Lung microvascular endothelial cell (primary cell): ENCODE results near the gene HECTD3. TPM values are rescaled to one million over a fixed set of nuclear protein-coding genes. Genes with fewer than 3 reads are reported as not detected.
"Not testable (repeated sequence)": the region's sequence is repeated elsewhere in the genome, so short reads cannot be mapped to it uniquely, and the experiment has no call there.

Experiments
- DNase-seq, 2 donors: peaks; one replicate each; pipeline versions ENCODE4 v3.0.0 to v3.0.0-alpha.2; 2010; ENCODE audit warnings: low read depth in 2 of 2
- total RNA-seq: library from RNA; depleted of rRNA; stranded (reverse); fragments of >200 nt; gene quantifications from 2 replicates; pipeline ENCODE4 v1.2.1, GENCODE V29; 2014

HECTD3 gene
- total RNA-seq, 1 donor from 2014 or later, result 19.6 TPM

- DNase-seq, result no peak
Observed at GRCh38 chr1:44994309-44994898, 16.7 kb downstream of the HECTD3 start.

GRCh38 chr1:44988531-44989156, 22.5 kb downstream of the HECTD3 start:
- DNase-seq, result no peak

GRCh38 chr1:44985747-44986359, 25.3 kb downstream of the HECTD3 start:
- peak in 1 of 2 donors; percentile 11 for DNase-seq

- DNase-seq, result not testable (repeated sequence)
Observed at GRCh38 chr1:44977372-44977771, 33.8 kb downstream of the HECTD3 start.

GRCh38 chr1:44976252-44976651, 34.9 kb downstream of the HECTD3 start:
- no peak for DNase-seq

- no peak for DNase-seq
Observed at GRCh38 chr1:44973645-44974044, 37.5 kb downstream of the HECTD3 start.

- DNase-seq, result peak in 1 of 2 donors; percentile 19
Observed at GRCh38 chr1:44970317-44970716, 40.8 kb downstream of the HECTD3 start.

GRCh38 chr1:44964396-44964795, 46.7 kb downstream of the HECTD3 start:
- DNase-seq, result no peak

GRCh38 chr1:44962729-44963128, 48.4 kb downstream of the HECTD3 start:
- no peak for DNase-seq

- DNase-seq, result not testable (repeated sequence)
Observed at GRCh38 chr1:44962022-44962421, 49.1 kb downstream of the HECTD3 start.

GRCh38 chr1:44957566-44957965, 53.6 kb downstream of the HECTD3 start:
- not testable (repeated sequence) for DNase-seq

GRCh38 chr1:44956077-44956476, 55.0 kb downstream of the HECTD3 start:
- DNase-seq, result not testable (repeated sequence)

Other genes starting within 250 kb of the HECTD3 start
- gene RPS8, start 235.8 kb downstream of the HECTD3 start, total RNA-seq, result 1,295 and 1,557 TPM in 2 replicates
- gene BEST4, start 223.2 kb downstream of the HECTD3 start, total RNA-seq, result under 0.01 TPM in 1 of 2 replicates, not detected in the other
- gene PLK3, start 210.9 kb downstream of the HECTD3 start, total RNA-seq, result 10.0 and 22.4 TPM in 2 replicates
- gene DYNLT4, start 204.0 kb downstream of the HECTD3 start, total RNA-seq, result under 0.01 and 0.40 TPM in 2 replicates
- gene BTBD19, start 202.8 kb downstream of the HECTD3 start, total RNA-seq, result 4.4 and 6.0 TPM in 2 replicates
- under 0.01 TPM in 2 replicates for gene PTCH2, start 168.1 kb downstream of the HECTD3 start, total RNA-seq
- gene EIF2B3, start 24.7 kb downstream of the HECTD3 start, total RNA-seq, result 15.3 and 16.1 TPM in 2 replicates
- 240 and 272 TPM in 2 replicates for gene UROD, start 930 bp upstream of the HECTD3 start, total RNA-seq
- 4.8 and 10.1 TPM in 2 replicates for gene ZSWIM5, start 195.3 kb upstream of the HECTD3 start, total RNA-seq